Measurements from ENCODE around the gene APCDD1L.

Gene APCDD1L

GRCh38 chr20:58463256-58463655 lies 51.9 kb downstream of the APCDD1L start:
- H3K9ac ChIP-seq (ENCODE audit: low read depth, low read length) = no peak overlapping the region
- no peaks in the 10 kb centered on the region; the same call in 1 of the 2 replicates for H3K36me3 ChIP-seq (ENCODE audit: insufficient read depth, low read length)
- H3K4me1 ChIP-seq (ENCODE audit: insufficient read depth, low read length) = peaks cover 3% of the 10 kb centered on the region; the same call in 1 of the 2 replicates
- H3K9me3 ChIP-seq (ENCODE audit: control insufficient read depth, insufficient read depth, low read length) = no peaks in the 10 kb centered on the region; the same call in 1 of the 2 replicates

- no peak overlapping the region for H3K9ac ChIP-seq (ENCODE audit: low read depth, low read length)
- no peaks in the 10 kb centered on the region; the same call in 1 of the 2 replicates for H3K9me3 ChIP-seq (ENCODE audit: control insufficient read depth, insufficient read depth, low read length)
- H3K4me1 ChIP-seq (ENCODE audit: insufficient read depth, low read length) = peaks cover 9% of the 10 kb centered on the region; the same call in 1 of the 2 replicates
- no peaks in the 10 kb centered on the region; the same call in 1 of the 2 replicates for H3K36me3 ChIP-seq (ENCODE audit: insufficient read depth, low read length)
These were observed 53.3 kb downstream of the APCDD1L start for GRCh38 chr20:58461899-58462298.

GRCh38 chr20:58461104-58461503 lies 54.1 kb downstream of the APCDD1L start:
- peaks cover 9% of the 10 kb centered on the region; the same call in 1 of the 2 replicates for H3K4me1 ChIP-seq (ENCODE audit: insufficient read depth, low read length)
- H3K36me3 ChIP-seq (ENCODE audit: insufficient read depth, low read length) = no peaks in the 10 kb centered on the region; the same call in 1 of the 2 replicates
- H3K9ac ChIP-seq (ENCODE audit: low read depth, low read length) = no peak overlapping the region
- H3K9me3 ChIP-seq (ENCODE audit: control insufficient read depth, insufficient read depth, low read length) = no peaks in the 10 kb centered on the region; the same call in 1 of the 2 replicates

- H3K4me1 ChIP-seq (ENCODE audit: insufficient read depth, low read length) = peaks cover 9% of the 10 kb centered on the region; the same call in 1 of the 2 replicates
- no peak overlapping the region for H3K9ac ChIP-seq (ENCODE audit: low read depth, low read length)
- no peaks in the 10 kb centered on the region; the same call in 1 of the 2 replicates for H3K36me3 ChIP-seq (ENCODE audit: insufficient read depth, low read length)
- H3K9me3 ChIP-seq (ENCODE audit: control insufficient read depth, insufficient read depth, low read length) = no peaks in the 10 kb centered on the region; the same call in 1 of the 2 replicates
These were observed 56.0 kb downstream of the APCDD1L start for GRCh38 chr20:58459058-58459750.

GRCh38 chr20:58458342-58459057 lies 56.7 kb downstream of the APCDD1L start:
- Histone ChIP-seq H3K4me1 (ENCODE audit: insufficient read depth, low read length) (peaks cover 9% of the 10 kb centered on the region; the same call in 1 of the 2 replicates), H3K9ac (ENCODE audit: low read depth, low read length) (no peak overlapping the region), H3K36me3 (ENCODE audit: insufficient read depth, low read length) (no peaks in the 10 kb centered on the region; the same call in 1 of the 2 replicates), H3K9me3 (ENCODE audit: control insufficient read depth, insufficient read depth, low read length) (no peaks in the 10 kb centered on the region; the same call in 1 of the 2 replicates)

- Histone ChIP-seq H3K9me3 (ENCODE audit: control insufficient read depth, insufficient read depth, low read length) (no peaks in the 10 kb centered on the region), H3K4me1 (ENCODE audit: insufficient read depth, low read length) (peaks cover 13% of the 10 kb centered on the region; the same call in 1 of the 2 replicates), H3K36me3 (ENCODE audit: insufficient read depth, low read length) (no peaks in the 10 kb centered on the region; the same call in 1 of the 2 replicates), H3K9ac (ENCODE audit: low read depth, low read length) (no peak overlapping the region)
These were observed 58.0 kb downstream of the APCDD1L start for GRCh38 chr20:58457083-58457695.

GRCh38 chr20:58454460-58454859 lies 60.7 kb downstream of the APCDD1L start:
- Histone ChIP-seq H3K4me1 (ENCODE audit: insufficient read depth, low read length) (peaks cover 14% of the 10 kb centered on the region; the same call in 1 of the 2 replicates), H3K36me3 (ENCODE audit: insufficient read depth, low read length) (no peaks in the 10 kb centered on the region; the same call in 1 of the 2 replicates), H3K9ac (ENCODE audit: low read depth, low read length) (no peak overlapping the region), H3K9me3 (ENCODE audit: control insufficient read depth, insufficient read depth, low read length) (no peaks in the 10 kb centered on the region)

- H3K4me1 ChIP-seq (ENCODE audit: insufficient read depth, low read length) = peaks cover 12% of the 10 kb centered on the region; the same call in 1 of the 2 replicates
- no peak overlapping the region for H3K9ac ChIP-seq (ENCODE audit: low read depth, low read length)
- H3K9me3 ChIP-seq (ENCODE audit: control insufficient read depth, insufficient read depth, low read length) = no peaks in the 10 kb centered on the region
- H3K36me3 ChIP-seq (ENCODE audit: insufficient read depth, low read length) = no peaks in the 10 kb centered on the region; the same call in 1 of the 2 replicates
These were observed 61.8 kb downstream of the APCDD1L start for GRCh38 chr20:58453391-58453790.

GRCh38 chr20:58452667-58453255 lies 62.4 kb downstream of the APCDD1L start:
- Histone ChIP-seq H3K36me3 (ENCODE audit: insufficient read depth, low read length) (no peaks in the 10 kb centered on the region; the same call in 1 of the 2 replicates), H3K4me1 (ENCODE audit: insufficient read depth, low read length) (peaks cover 6% of the 10 kb centered on the region; the same call in 1 of the 2 replicates), H3K9me3 (ENCODE audit: control insufficient read depth, insufficient read depth, low read length) (no peaks in the 10 kb centered on the region), H3K9ac (ENCODE audit: low read depth, low read length) (no peak overlapping the region)

GRCh38 chr20:58450254-58450653 lies 64.9 kb downstream of the APCDD1L start:
- H3K4me1 ChIP-seq (ENCODE audit: insufficient read depth, low read length) = 0 out of 2 replicates have a peak, but pooled peaks cover 5% of the 10 kb centered on the region
- H3K9ac ChIP-seq (ENCODE audit: low read depth, low read length) = no peak overlapping the region
- no peaks in the 10 kb centered on the region for H3K9me3 ChIP-seq (ENCODE audit: control insufficient read depth, insufficient read depth, low read length)
- no peaks in the 10 kb centered on the region for H3K36me3 ChIP-seq (ENCODE audit: insufficient read depth, low read length)

GRCh38 chr20:58449681-58450221 lies 65.4 kb downstream of the APCDD1L start:
- no peaks in the 10 kb centered on the region for H3K9me3 ChIP-seq (ENCODE audit: control insufficient read depth, insufficient read depth, low read length)
- H3K9ac ChIP-seq (ENCODE audit: low read depth, low read length) = no peak overlapping the region
- H3K36me3 ChIP-seq (ENCODE audit: insufficient read depth, low read length) = no peaks in the 10 kb centered on the region
- H3K4me1 ChIP-seq (ENCODE audit: insufficient read depth, low read length) = 0 out of 2 replicates have a peak, but pooled peaks cover 5% of the 10 kb centered on the region

- Histone ChIP-seq H3K4me1 (ENCODE audit: insufficient read depth, low read length) (0 out of 2 replicates have a peak, but pooled peaks cover 5% of the 10 kb centered on the region), H3K36me3 (ENCODE audit: insufficient read depth, low read length) (no peaks in the 10 kb centered on the region), H3K9me3 (ENCODE audit: control insufficient read depth, insufficient read depth, low read length) (no peaks in the 10 kb centered on the region), H3K9ac (ENCODE audit: low read depth, low read length) (no peak overlapping the region)
These were observed 66.2 kb downstream of the APCDD1L start for GRCh38 chr20:58448958-58449357.

- Histone ChIP-seq H3K4me1 (ENCODE audit: insufficient read depth, low read length) (0 out of 2 replicates have a peak, but pooled peaks cover 5% of the 10 kb centered on the region), H3K9me3 (ENCODE audit: control insufficient read depth, insufficient read depth, low read length) (no peaks in the 10 kb centered on the region), H3K36me3 (ENCODE audit: insufficient read depth, low read length) (no peaks in the 10 kb centered on the region), H3K9ac (ENCODE audit: low read depth, low read length) (no peak overlapping the region)
These were observed 67.4 kb downstream of the APCDD1L start for GRCh38 chr20:58447511-58448391.
